GM21360 (cell line): Measurements from ENCODE around the gene PRSS22.

ENCODE experiments used
- ATAC-seq: cut with Tn5 transposase; IDR thresholded peaks from one replicate; pipeline ENCODE4 v1.9.1; 2021; ENCODE audit warnings: mild to moderate bottlenecking, moderate library complexity; ENCODE audit not compliant: unreplicated experiment

PRSS22 gene

DNA sequence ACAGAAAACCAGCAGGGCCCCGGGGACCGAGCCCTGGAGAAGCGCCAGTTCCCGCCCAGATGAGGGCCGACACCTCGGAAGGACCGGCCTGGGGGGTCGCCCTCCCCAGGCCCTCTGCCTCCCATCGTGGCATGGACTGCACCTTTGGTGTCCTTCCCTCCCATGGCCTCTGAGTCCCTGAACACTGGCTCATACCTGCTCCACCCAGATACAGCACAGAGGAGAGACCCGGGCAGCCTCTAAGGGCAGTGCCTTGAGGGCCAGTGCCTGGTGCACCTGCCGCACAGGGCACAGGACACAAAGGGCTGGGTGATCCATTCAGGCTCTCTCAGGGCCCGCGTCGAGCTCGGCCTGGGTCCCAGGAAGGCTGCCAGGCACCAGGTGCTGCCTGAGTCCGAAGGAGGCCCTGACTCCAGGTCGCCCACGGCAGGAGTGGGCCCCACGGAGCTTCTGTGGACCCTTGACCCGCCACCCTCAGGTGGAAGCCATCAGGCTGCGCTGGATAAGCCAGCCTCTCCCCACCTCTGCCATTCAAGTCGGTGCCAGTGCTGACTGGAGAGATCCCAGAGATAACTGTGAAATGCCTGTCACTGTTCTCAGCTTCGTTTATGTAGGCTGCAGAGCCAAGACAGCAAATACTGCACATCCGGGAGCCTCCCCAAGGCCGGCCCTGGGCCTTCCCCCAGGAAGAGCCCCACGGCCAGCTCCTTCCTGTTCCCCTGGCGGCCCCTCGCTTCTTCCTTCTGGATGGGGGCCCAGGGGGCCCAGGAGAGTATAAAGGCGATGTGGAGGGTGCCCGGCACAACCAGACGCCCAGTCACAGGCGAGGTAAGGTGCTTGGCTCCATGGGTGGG is 28.2 kb downstream of the PRSS22 start, which contains the start of gene ZG16B:
Gene ZG16B, plus strand, starts transcription at position 803 of the 854 bp plus-strand sequence. CDS start 139 bp downstream, outside the sequence.
- no peak for ATAC-seq

DNA sequence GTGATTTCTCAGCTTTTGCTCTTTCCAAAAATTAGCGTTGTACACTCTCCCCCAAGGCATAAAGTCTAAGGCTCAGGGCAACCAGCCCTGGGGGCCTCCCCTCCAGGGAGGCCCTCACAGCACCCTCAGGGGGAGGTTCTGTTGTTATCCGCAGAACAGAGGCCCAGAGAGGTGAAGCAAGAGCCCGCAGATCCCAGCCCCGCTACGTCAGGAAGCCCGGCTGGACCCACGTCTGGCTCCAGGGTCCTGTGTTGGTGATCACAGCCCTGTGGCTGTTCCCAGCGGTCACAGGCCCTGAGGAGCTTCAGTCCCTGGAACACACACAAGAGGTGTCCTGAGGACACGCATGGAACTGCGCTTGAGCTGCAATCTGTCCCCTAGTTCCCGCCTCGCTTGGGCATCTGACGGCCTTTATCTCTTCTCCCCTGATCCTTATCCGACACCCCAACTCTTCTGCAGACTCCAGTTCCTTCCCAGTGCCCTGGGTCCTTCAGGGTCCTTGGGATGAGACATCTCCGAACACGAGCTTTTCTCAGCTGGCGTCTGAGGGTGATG is 29.0 kb downstream of the PRSS22 start:
- ATAC-seq: no peak

DNA sequence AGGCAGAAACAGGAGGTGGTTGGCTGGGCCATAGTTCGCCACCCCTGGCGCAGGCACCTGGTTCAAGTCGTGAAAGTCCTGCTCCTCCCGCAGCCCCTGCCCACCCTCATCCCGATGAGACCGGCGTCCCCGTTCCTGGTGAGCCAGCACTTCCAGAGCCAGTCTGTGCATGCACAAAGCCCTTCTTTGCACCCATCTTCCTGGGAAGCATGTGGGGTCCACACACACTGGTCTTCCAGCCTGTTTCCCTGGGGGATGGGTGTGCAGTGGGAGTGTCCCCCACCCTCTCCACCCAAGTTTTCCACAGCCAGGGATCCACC is 29.5 kb downstream of the PRSS22 start:
- no peak for ATAC-seq

GRCh38 chr16:2827831-2828520 is 30.0 kb downstream of the PRSS22 start:
- ATAC-seq: no peak

GRCh38 chr16:2827374-2827791 is 30.6 kb downstream of the PRSS22 start:
- ATAC-seq: no peak

- no peak for ATAC-seq
These were observed 31.2 kb downstream of the PRSS22 start for GRCh38 chr16:2826591-2827373.

DNA sequence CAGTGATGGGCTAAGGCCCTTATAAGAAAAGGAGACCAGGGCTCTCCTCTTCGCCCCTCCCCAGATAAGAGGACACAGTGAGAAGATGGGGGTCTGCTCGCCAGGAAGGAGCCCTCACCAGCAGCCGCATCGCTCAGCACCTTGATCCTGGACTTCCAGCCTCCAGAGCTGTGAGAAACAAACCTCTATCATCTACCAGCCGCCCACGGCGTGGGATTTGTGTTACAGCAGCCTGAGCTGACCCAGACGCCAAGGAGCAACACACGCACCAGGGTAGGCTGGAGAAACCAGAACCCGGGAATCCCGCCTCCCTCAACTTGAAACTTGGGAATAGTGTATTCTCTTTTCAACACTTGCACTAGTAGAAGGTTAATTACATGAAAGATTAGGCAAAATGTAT is 32.1 kb downstream of the PRSS22 start:
- no peak for ATAC-seq

- no peak for ATAC-seq
These were observed 32.8 kb downstream of the PRSS22 start for GRCh38 chr16:2825049-2825742.

GRCh38 chr16:2824626-2825025 is 33.3 kb downstream of the PRSS22 start:
- ATAC-seq: no peak

- no peak for ATAC-seq
These were observed 35.5 kb downstream of the PRSS22 start for GRCh38 chr16:2822496-2822895.

DNA sequence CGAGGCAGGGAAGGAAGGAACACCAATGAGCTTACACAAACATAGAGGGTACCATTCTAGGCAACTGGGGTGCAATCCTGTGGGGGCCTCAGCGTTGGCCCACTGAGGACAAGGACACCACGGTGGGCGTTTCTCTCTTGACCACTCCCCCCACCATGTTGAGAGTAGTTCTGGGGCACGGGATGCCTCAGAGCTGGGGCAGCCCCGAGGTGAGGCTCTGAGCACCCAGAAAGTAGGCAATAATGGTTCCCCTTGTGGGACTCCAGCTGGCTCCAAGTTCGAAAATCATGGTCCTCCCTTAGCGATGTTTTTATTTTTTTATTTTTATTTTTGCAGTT is 35.8 kb downstream of the PRSS22 start:
- ATAC-seq: no peak

- ATAC-seq: no peak
These were observed 36.3 kb downstream of the PRSS22 start for GRCh38 chr16:2821487-2822157.

- ATAC-seq: no peak
These were observed 37.0 kb downstream of the PRSS22 start for GRCh38 chr16:2820836-2821486.

DNA sequence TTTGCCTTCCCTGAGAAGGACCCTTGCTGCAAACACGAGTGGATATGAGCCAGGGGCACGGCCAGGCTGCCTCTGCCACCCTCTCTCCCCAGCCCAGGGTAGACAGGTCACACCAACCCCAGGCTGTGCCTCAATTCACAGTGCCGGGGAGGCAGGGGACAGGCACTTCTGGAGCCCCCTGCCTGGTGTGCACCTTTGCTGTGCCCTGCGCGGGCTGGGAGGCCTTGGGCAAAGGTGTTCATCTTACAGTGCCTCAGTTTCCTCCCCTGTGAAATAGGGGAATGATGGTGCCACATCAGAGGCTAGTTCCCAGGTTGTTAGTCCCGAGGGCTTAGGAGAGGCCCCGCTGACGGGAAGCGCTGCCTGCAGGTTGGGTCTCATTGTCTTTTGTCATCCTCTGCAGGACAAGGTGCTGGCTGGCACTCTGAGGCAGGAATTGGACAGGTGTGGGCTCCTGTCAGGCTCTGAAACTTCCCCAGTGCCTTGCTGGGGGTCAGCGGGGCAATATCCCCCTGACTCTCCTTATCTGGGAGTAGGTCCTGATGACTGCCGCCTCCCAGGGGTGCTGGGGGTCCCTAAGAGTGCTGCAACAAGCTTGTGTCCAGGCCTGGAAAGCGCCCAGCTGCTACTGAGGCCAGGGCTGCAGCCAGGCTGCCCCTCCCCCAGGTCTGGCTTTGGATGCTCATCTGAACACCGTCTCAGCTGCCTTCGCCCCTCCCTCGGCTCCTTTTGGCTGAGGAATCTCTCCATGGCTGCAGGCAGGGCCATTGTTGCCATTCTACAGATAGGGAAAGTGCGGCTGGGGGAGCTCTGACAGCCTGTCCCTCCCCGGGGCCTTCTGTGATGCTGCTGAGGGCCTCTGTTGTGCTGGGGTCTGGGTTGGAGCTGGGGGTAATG is 37.8 kb downstream of the PRSS22 start:
- no peak for ATAC-seq

DNA sequence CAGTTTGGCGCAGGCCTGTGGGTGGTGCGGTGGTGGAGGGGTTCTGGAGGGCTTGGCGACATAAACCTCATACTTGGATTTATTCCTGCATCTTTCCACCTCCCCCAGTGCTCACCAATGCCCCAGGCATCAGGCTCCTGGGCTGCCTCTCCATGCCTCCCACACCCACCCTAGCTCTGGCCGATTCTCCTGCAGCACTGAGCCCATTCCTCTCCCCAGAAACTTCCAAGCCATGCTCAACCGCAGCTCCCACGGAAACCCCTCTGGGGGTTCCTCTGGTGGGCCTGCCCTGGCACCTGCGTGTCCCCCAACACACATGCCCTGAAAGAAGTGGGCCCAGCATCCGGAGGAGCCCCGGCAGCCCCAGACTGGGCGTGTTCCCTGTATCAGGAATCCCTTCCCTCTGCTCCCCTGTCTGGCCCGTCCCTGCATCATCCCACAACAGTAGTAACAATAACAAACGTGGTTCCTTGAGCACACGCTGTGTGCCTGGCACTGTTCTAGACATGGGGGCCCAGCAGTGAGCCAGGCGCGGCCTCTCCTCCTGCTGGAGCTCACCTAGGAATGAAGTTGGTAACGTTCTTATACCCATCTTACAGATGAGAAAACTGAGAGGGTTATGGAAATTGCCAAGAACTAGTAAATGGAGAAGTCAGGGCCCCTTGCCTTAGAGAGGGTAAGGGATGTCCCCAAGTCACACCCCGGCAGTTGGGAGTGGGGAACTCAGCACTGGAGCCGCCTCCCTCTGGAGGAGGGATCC is 38.6 kb downstream of the PRSS22 start:
- no peak for ATAC-seq

- ATAC-seq: no peak
These were observed 39.6 kb downstream of the PRSS22 start for GRCh38 chr16:2818272-2818876.
